ENCODE data around the gene ADARB1. TPM values are rescaled to one million over a fixed set of nuclear protein-coding genes. Genes with fewer than 3 reads are reported as not detected.

Gene ADARB1
- total and polyA plus RNA-seq, 9 donors, result 6.0 to 23.7 (median 16.3) TPM

DNA sequence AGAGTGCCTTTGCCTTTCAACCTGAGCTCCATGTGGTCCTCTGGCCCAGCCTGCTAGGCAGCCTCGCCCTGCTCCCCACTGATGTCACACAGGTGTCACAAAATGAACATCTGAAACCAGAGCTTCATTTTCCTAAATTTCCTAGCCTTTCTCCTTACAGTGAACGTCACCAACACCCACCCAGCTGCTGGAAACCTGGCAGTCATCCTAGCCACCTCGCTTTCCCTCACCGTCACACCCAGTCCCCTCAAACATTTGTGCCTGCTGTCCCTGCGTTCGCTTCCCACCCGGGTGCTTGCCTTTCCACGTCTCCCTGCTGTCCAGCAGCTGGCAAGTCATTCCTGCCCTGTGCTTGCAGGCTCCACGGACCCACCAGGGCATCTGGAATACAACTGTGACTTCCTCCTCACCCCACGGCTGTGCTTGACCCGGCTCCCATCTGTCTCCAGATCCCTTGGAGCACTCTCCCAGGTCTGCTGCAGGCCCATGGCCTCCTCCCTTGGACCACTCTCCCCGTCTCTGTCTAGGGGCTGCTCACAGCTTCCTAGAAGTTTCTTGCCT lies 23.5 kb downstream of the ADARB1 start:
- DNase-seq, result no peak
- no peak overlapping the region for H3K27ac ChIP-seq
- H3K4me3 ChIP-seq, result no peak overlapping the region
- intact Hi-C loops (cut with DNase I), result no loop called here
- H3K36me3 ChIP-seq, result no peaks in the 10 kb centered on the region
- WGBS, 3 donors, result 89 to 94% (median 89%) methylated on average over 12 of the region's 12 CpGs
- no peaks in the 10 kb centered on the region for H3K27me3 ChIP-seq
- TF ChIP-seq POLR2A (IDR thresholded peaks at IDR 0.05) (no peak), EP300 (IDR thresholded peaks at IDR 0.05) (no peak)
- TF ChIP-seq, protein P1, sequence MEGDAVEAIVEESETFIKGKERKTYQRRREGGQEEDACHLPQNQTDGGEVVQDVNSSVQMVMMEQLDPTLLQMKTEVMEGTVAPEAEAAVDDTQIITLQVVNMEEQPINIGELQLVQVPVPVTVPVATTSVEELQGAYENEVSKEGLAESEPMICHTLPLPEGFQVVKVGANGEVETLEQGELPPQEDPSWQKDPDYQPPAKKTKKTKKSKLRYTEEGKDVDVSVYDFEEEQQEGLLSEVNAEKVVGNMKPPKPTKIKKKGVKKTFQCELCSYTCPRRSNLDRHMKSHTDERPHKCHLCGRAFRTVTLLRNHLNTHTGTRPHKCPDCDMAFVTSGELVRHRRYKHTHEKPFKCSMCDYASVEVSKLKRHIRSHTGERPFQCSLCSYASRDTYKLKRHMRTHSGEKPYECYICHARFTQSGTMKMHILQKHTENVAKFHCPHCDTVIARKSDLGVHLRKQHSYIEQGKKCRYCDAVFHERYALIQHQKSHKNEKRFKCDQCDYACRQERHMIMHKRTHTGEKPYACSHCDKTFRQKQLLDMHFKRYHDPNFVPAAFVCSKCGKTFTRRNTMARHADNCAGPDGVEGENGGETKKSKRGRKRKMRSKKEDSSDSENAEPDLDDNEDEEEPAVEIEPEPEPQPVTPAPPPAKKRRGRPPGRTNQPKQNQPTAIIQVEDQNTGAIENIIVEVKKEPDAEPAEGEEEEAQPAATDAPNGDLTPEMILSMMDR (IDR thresholded peaks at IDR 0.05), result no peak
- H3K4me1 ChIP-seq (ENCODE audit: insufficient read depth), result peaks cover 1% of the 10 kb centered on the region
- no peaks in the 10 kb centered on the region for H3K9me3 ChIP-seq

DNA sequence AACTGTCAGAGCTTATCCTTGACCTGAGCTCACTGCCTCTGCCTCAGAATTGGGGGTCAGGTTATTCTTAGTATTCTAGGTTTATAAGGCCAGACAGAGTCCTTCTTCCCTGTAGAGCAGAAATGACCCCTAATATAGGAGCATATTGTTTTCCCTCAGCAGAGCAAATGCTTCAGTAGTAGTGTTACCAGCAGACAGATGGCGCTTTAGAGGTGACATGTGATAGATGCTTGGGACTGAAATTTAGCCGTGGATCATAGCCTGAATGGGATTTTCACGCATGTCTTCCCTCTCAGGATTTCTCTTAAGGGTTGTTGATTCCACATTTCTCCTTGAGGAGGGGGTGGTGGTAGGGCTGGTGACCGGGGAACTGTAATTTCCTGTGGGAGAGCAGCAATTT lies 24.5 kb downstream of the ADARB1 start:
- TF ChIP-seq EP300 (IDR thresholded peaks at IDR 0.05) (no peak), POLR2A (IDR thresholded peaks at IDR 0.05) (no peak)
- TF ChIP-seq, protein P1 (IDR thresholded peaks at IDR 0.05), result no peak
- Histone ChIP-seq H3K9me3 (no peaks in the 10 kb centered on the region), H3K4me3 (no peak overlapping the region), H3K27ac (no peak overlapping the region), H3K36me3 (no peaks in the 10 kb centered on the region), H3K27me3 (no peaks in the 10 kb centered on the region), H3K4me1 (ENCODE audit: insufficient read depth) (peaks cover 1% of the 10 kb centered on the region)
- 72 to 75% (median 73%) methylated on average over 4 of the region's 4 CpGs for WGBS, 3 donors
- intact Hi-C loops (cut with DNase I), result no loop called here
- no peak for DNase-seq

DNA sequence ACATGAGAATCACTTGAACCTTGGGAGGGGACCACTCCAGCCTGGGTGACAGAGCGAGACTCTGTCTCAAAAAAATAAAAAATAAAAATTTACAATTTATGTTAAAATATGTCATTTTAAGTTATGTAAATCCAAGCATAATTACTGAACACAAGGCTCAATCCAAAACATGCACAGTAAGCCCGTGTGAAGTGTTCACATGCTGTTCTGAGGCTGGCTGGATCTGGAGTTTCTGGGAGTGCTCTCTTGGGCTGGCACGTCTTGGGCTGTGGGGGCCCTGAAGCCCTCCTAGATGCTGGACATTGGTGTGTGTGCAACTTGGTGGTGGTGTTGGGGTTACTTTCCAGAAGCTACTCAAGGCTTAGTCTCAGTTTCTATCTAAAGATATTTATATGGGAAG lies 25.2 kb downstream of the ADARB1 start:
- Histone ChIP-seq H3K36me3 (no peaks in the 10 kb centered on the region), H3K27ac (no peak overlapping the region), H3K4me3 (no peak overlapping the region), H3K9me3 (no peaks in the 10 kb centered on the region), H3K4me1 (ENCODE audit: insufficient read depth) (peaks cover 1% of the 10 kb centered on the region), H3K27me3 (no peaks in the 10 kb centered on the region)
- no peak for DNase-seq
- intact Hi-C loops (cut with DNase I), result no loop called here
- TF ChIP-seq, protein P1 (IDR thresholded peaks at IDR 0.05), result no peak
- TF ChIP-seq POLR2A (IDR thresholded peaks at IDR 0.05) (no peak), EP300 (IDR thresholded peaks at IDR 0.05) (no peak)
- WGBS, 3 donors, result 85 to 89% (median 86%) methylated on average over 3 of the region's 3 CpGs

DNA sequence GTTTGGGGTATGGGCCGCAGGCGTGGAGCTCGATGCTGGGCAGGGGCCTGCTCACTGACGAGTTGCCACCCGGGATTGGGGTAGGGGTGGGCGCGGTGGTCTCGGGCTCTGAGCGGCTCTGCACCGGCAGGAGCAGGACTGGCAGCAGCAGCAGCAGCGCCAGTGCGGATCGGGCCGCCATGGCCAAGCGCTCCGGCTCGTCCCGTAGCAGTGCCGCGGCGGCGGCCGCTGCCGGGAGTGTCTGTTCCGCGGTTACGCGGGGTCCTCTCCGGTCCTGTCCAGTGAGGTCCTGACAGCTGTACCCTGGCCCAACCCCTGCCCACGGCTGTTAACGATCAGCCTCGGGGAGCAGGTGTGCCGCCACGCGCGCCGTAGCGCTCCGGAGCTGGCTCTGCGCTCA lies 26.5 kb downstream of the ADARB1 start:
- intact Hi-C loops (cut with DNase I), result no loop called here
- DNase-seq, result no peak
- 95 to 97% (median 97%) methylated on average over 37 to 40 of the region's 40 CpGs for WGBS, 3 donors

More for the DNA sequence above, 26.5 kb downstream of the ADARB1 start:
- Histone ChIP-seq H3K9me3 (no peaks in the 10 kb centered on the region), H3K36me3 (no peaks in the 10 kb centered on the region), H3K4me3 (no peak overlapping the region), H3K4me1 (ENCODE audit: insufficient read depth) (peaks cover 1% of the 10 kb centered on the region), H3K27ac (no peak overlapping the region), H3K27me3 (no peaks in the 10 kb centered on the region)
- TF ChIP-seq, protein P1 (IDR thresholded peaks at IDR 0.05), result no peak
- TF ChIP-seq POLR2A (IDR thresholded peaks at IDR 0.05) (no peak), EP300 (IDR thresholded peaks at IDR 0.05) (no peak)

Measured in ovary (tissue), 9 donors.